ENCODE results near the gene ANTKMT.
"Not testable (repeated sequence)": the region's sequence is repeated elsewhere in the genome, so short reads cannot be mapped to it uniquely, and the experiment has no call there.

DNA sequence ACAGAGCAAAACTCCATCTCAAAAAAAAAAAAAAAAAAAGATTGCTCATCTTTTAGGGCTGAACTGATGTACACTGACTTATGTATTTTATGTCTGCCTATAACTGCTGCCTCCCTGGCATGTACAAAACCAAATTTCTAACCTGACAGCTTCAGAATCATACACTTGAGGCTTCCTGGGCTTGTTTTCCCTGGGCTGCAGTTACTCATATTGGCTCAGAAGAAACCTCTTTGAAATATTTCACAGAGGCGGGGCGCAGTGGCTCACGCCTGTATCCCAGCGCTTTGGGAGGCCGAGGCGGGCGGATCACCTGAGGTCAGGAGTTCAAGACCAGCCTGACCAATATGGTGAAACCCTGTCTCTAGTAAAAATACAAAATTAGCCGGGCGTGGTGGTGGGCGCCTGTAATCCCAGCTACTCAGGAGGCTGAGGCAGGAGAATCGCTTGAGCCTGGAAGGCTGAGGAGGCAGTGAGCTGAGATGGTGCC, 33.2 kb downstream of the ANTKMT start:
- TF ChIP-seq, protein P1, sequence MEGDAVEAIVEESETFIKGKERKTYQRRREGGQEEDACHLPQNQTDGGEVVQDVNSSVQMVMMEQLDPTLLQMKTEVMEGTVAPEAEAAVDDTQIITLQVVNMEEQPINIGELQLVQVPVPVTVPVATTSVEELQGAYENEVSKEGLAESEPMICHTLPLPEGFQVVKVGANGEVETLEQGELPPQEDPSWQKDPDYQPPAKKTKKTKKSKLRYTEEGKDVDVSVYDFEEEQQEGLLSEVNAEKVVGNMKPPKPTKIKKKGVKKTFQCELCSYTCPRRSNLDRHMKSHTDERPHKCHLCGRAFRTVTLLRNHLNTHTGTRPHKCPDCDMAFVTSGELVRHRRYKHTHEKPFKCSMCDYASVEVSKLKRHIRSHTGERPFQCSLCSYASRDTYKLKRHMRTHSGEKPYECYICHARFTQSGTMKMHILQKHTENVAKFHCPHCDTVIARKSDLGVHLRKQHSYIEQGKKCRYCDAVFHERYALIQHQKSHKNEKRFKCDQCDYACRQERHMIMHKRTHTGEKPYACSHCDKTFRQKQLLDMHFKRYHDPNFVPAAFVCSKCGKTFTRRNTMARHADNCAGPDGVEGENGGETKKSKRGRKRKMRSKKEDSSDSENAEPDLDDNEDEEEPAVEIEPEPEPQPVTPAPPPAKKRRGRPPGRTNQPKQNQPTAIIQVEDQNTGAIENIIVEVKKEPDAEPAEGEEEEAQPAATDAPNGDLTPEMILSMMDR (IDR thresholded peaks at IDR 0.05) = not testable (repeated sequence)
- TF ChIP-seq EZH2phosphoT487 (IDR thresholded peaks at IDR 0.05) = not testable (repeated sequence)
